Measurements from ENCODE around the gene METTL1. TPM values are rescaled to one million over a fixed set of nuclear protein-coding genes. Genes with fewer than 3 reads are reported as not detected.
A peak's percentile ranks its signal among the peaks of the same experiment; 100 is the strongest.

METTL1 gene
- polyA plus RNA-seq, 4 donors = 2.2 to 21.9 (median 11.6) TPM

DNA sequence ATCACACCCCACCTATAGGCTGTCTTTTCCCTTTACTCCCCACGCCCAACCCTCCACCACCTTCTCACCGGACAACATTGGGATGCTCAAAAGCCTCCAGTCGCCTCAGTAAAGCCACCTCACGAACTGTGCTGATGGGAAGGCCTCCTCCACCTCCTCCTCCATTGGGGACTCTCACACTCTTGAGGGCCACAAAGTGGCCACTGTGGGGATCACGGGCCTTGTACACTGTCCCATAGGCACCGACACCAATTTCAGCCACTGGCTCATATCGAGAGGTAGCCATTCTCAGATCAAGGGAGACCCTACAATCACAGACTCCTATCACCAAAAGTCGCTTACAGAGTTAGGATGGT lies 20.5 kb downstream of the METTL1 start:
- Histone ChIP-seq H3K36me3 (ENCODE audit: control insufficient read depth in 3 of 3, insufficient read depth in 2 of 3, low read depth in 1 of 3, low read length in 3 of 3) (peaks cover 3 to 41% (median 11%) of the 10 kb centered on the region in 3 donors), H3K27ac (ENCODE audit: low read depth in 1 of 3, low read length in 2 of 3) (peak overlapping the region in 2 of 3 donors; percentile 67 to 98), H3K27me3 (ENCODE audit: control insufficient read depth in 3 of 3, insufficient read depth in 3 of 3, low read length in 3 of 3) (no peaks in the 10 kb centered on the region), H3K4me1 (ENCODE audit: control insufficient read depth in 3 of 3, insufficient read depth in 2 of 3, low read depth in 1 of 3, low read length in 2 of 3) (peaks cover 0 to 28% (median 2%) of the 10 kb centered on the region in 3 donors), H3K4me3 (ENCODE audit: low read depth in 1 of 3, low read length in 3 of 3) (peak overlapping the region; percentile 32 to 87 (median 49)), H3K9me3 (ENCODE audit: control insufficient read depth in 2 of 2, insufficient read depth in 1 of 2, low read depth in 1 of 2, low read length in 1 of 2) (no peaks in the 10 kb centered on the region)
- FAIRE-seq = no peak
- no peak for DNase-seq
- 10 to 19% (median 17%) methylated on average over 8 of the region's 8 CpGs for WGBS, 3 donors

DNA sequence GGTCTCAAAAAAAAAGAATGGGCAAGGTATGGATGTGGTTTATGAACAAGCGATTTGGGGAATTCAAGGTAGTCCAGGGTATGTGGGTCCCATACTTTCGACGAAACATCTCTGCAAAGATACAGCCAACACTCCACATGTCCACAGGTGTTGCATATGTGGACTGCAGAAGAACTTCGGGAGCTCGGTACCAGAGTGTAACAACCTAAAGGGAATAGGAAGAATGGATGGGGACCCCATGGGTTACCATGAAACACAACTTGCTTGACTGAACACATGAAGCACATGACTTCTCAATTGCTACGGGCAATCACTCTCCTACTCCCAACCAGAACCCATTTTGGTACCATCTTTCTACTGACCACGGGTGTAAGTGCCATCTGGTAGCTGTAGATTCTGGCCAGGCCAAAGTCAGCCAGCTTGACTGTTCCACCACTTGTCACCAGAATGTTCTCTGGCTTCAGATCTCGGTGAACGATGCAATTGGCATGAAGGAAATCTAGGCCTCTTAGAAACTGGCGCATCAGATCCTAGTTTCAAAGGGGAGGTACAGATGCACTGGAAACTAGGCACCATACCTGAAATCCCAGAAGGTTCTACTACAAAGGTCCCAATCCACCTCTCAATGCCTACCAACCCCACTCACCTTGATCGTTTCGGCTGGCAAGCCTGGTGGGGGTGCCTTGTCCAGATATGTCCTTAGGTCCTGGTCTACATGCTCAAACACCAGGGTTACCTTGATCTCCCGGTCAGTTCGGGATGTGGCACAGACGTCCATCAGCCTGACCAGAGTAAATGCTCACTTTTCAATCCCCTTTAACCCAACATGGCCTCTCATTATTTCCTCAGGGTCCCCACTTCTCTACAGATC lies 21.1 kb downstream of the METTL1 start:
- peak overlapping the region in 1 of 3 donors; percentile 98 for H3K27ac ChIP-seq (ENCODE audit: low read depth in 1 of 3, low read length in 2 of 3)
- FAIRE-seq (no peak), DNase-seq (no peak)
- H3K36me3 ChIP-seq (ENCODE audit: control insufficient read depth in 3 of 3, insufficient read depth in 2 of 3, low read depth in 1 of 3, low read length in 3 of 3) = peaks cover 3 to 41% (median 11%) of the 10 kb centered on the region in 3 donors
- H3K4me3 ChIP-seq (ENCODE audit: low read depth in 1 of 3, low read length in 3 of 3) = peak overlapping the region in 1 of 3 donors; percentile 87
- no peaks in the 10 kb centered on the region for H3K27me3 ChIP-seq (ENCODE audit: control insufficient read depth in 3 of 3, insufficient read depth in 3 of 3, low read length in 3 of 3)
- H3K9me3 ChIP-seq (ENCODE audit: control insufficient read depth in 2 of 2, insufficient read depth in 1 of 2, low read depth in 1 of 2, low read length in 1 of 2) = no peaks in the 10 kb centered on the region
- WGBS, 3 donors = 89 to 91% (median 89%) methylated on average over 15 of the region's 15 CpGs
- H3K4me1 ChIP-seq (ENCODE audit: control insufficient read depth in 3 of 3, insufficient read depth in 2 of 3, low read depth in 1 of 3, low read length in 2 of 3) = peaks cover under 1 to 29% (median 2%) of the 10 kb centered on the region in 3 donors

DNA sequence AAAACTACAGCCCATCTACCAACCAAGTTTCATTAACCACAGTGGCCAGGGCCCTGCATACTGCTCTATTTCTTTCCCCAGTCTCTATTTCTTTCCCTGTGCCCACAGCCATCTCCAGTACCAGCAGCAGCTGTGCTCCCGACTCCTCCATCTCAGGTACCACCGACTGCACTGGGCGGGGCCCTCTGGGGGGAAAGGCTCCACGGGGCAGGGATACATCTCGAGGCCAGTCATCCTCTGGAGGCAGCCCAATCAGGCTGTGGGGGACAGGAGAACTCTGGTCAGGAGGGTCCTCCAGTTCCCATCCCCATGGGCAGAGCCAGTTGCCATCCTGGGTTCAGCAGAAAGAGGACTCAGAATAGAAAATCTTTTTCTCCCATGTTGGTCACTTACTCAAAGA lies 22.8 kb downstream of the METTL1 start:
- DNase-seq = no peak
- Histone ChIP-seq H3K4me3 (ENCODE audit: low read depth in 1 of 3, low read length in 3 of 3) (no peak overlapping the region), H3K27me3 (ENCODE audit: control insufficient read depth in 3 of 3, insufficient read depth in 3 of 3, low read length in 3 of 3) (no peaks in the 10 kb centered on the region), H3K27ac (ENCODE audit: low read depth in 1 of 3, low read length in 2 of 3) (no peak overlapping the region), H3K36me3 (ENCODE audit: control insufficient read depth in 3 of 3, insufficient read depth in 2 of 3, low read depth in 1 of 3, low read length in 3 of 3) (peaks cover 3 to 41% (median 11%) of the 10 kb centered on the region in 3 donors), H3K4me1 (ENCODE audit: control insufficient read depth in 3 of 3, insufficient read depth in 2 of 3, low read depth in 1 of 3, low read length in 2 of 3) (peaks cover 5 to 28% (median 7%) of the 10 kb centered on the region in 3 donors), H3K9me3 (ENCODE audit: control insufficient read depth in 2 of 2, insufficient read depth in 1 of 2, low read depth in 1 of 2, low read length in 1 of 2) (no peaks in the 10 kb centered on the region)
- no peak for FAIRE-seq
- 91 to 96% (median 92%) methylated on average over 5 of the region's 5 CpGs for WGBS, 3 donors

DNA sequence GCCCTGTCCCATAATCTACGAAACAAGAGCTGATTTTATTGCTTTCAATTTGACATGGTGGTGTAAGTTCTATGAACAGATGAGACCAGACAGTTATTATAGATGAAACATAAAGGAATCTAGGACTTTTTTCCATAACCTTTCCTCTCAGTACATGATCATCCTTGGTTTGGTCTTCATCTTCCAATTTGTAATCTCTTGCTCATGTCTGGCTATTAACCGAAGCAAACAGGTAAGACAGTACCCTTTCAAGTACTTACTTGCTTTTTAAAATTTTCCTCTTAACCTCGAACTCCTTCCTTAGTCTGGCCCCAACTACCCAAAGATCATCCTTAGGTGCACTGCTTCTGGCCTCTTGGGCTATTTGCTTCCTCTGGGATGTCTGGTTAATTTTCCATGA lies 25.9 kb downstream of the METTL1 start:
- WGBS, 3 donors = 72 to 84% (median 77%) methylated on average over 3 of the region's 3 CpGs
- peaks cover 3 to 37% (median 11%) of the 10 kb centered on the region in 3 donors for H3K36me3 ChIP-seq (ENCODE audit: control insufficient read depth in 3 of 3, insufficient read depth in 2 of 3, low read depth in 1 of 3, low read length in 3 of 3)
- H3K27me3 ChIP-seq (ENCODE audit: control insufficient read depth in 3 of 3, insufficient read depth in 3 of 3, low read length in 3 of 3) = peaks cover 0 to 16% (median 3%) of the 10 kb centered on the region in 3 donors
- FAIRE-seq = no peak
- H3K9me3 ChIP-seq (ENCODE audit: control insufficient read depth in 2 of 2, insufficient read depth in 1 of 2, low read depth in 1 of 2, low read length in 1 of 2) = no peaks in the 10 kb centered on the region
- H3K27ac ChIP-seq (ENCODE audit: low read depth in 1 of 3, low read length in 2 of 3) = no peak overlapping the region
- peaks cover 5 to 10% (median 6%) of the 10 kb centered on the region in 3 donors for H3K4me1 ChIP-seq (ENCODE audit: control insufficient read depth in 3 of 3, insufficient read depth in 2 of 3, low read depth in 1 of 3, low read length in 2 of 3)
- no peak overlapping the region for H3K4me3 ChIP-seq (ENCODE audit: low read depth in 1 of 3, low read length in 3 of 3)
- DNase-seq = no peak

DNA sequence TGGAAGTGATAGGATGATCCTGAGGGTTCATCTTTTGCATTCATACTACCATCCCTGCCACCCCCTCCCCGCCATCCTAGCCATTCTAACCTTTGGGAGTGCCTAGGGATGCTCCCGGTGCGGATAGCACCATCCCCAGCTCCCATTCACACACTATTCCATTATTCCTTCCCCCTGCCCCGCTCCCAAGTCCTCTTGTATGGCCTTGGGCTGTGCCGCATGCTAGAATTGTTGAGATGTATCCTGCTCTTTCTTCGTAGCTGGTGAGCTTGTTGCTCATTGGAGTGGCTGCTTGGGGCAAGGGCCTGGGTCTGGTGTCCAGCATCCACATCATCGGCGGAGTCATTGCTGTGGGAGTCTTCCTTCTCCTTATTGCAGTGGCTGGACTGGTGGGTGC lies 26.4 kb downstream of the METTL1 start:
- 46 to 48% (median 46%) methylated on average over 8 of the region's 8 CpGs for WGBS, 3 donors
- Histone ChIP-seq H3K4me3 (ENCODE audit: low read depth in 1 of 3, low read length in 3 of 3) (peak overlapping the region; percentile 67 to 75 (median 74)), H3K27me3 (ENCODE audit: control insufficient read depth in 3 of 3, insufficient read depth in 3 of 3, low read length in 3 of 3) (peaks cover 3 to 21% (median 3%) of the 10 kb centered on the region in 3 donors), H3K9me3 (ENCODE audit: control insufficient read depth in 2 of 2, insufficient read depth in 1 of 2, low read depth in 1 of 2, low read length in 1 of 2) (no peaks in the 10 kb centered on the region), H3K36me3 (ENCODE audit: control insufficient read depth in 3 of 3, insufficient read depth in 2 of 3, low read depth in 1 of 3, low read length in 3 of 3) (peaks cover 2 to 32% (median 11%) of the 10 kb centered on the region in 3 donors), H3K4me1 (ENCODE audit: control insufficient read depth in 3 of 3, insufficient read depth in 2 of 3, low read depth in 1 of 3, low read length in 2 of 3) (peaks cover 5 to 7% (median 6%) of the 10 kb centered on the region in 3 donors), H3K27ac (ENCODE audit: low read depth in 1 of 3, low read length in 2 of 3) (peak overlapping the region in 2 of 3 donors; percentile 86 to 99)
- DNase-seq (no peak), FAIRE-seq (no peak)

DNA sequence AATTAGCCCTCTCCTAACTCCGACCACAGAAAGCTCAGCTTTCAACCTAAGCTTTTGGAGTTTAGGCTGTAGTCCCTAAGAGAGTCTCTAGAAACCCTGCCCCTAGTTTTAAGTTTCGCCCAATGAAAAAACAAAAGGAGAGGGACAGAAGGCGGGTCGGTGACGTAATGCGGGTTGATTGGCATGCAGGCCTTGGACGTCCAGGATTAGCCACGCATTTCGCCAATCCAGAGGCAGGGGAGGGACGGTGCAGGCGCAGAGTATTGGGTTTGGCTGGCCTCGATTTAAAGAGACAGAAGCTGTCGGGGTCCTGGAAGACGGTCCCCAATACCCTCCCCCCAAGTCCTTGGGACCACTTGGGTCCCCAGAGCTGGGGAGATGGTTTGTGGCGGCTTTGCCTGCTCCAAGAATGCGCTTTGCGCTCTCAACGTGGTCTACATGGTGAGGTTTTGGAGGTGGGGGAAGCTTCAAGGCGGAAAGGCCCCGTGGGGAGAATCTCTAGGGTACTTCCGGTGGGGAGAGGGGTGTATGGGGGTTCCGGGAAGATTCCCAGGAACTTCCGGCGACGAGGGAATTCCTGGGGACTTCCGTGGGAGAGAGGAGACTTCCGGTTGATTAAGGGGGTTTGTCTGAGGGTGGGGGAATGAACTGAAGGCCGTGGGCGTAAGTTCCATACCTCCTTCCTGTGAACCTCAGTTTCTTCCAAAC lies 27.0 kb downstream of the METTL1 start, which contains the start of gene TSPAN31:
TSS of gene TSPAN31 (plus strand) at position 263 of the 708 bp plus-strand sequence. CDS start at position 379, 116 bp downstream.
- DNase-seq = peak; percentile 99
- Histone ChIP-seq H3K4me3 (ENCODE audit: low read depth in 1 of 3, low read length in 3 of 3) (peak within 1 kb of the TSS; percentile 67 to 75 (median 74)), H3K4me1 (ENCODE audit: control insufficient read depth in 3 of 3, insufficient read depth in 2 of 3, low read depth in 1 of 3, low read length in 2 of 3) (peaks cover 5 to 7% (median 6%) of the 10 kb centered on the region in 3 donors), H3K27me3 (ENCODE audit: control insufficient read depth in 3 of 3, insufficient read depth in 3 of 3, low read length in 3 of 3) (peaks cover 3 to 27% (median 3%) of the 10 kb centered on the region in 3 donors), H3K27ac (ENCODE audit: low read depth in 1 of 3, low read length in 2 of 3) (peak within 1 kb of the TSS; percentile 68 to 99 (median 86)), H3K36me3 (ENCODE audit: control insufficient read depth in 3 of 3, insufficient read depth in 2 of 3, low read depth in 1 of 3, low read length in 3 of 3) (peaks cover 0 to 27% (median 11%) of the 10 kb centered on the region in 3 donors), H3K9me3 (ENCODE audit: control insufficient read depth in 2 of 2, insufficient read depth in 1 of 2, low read depth in 1 of 2, low read length in 1 of 2) (no peaks in the 10 kb centered on the region)
- FAIRE-seq = no peak
- WGBS, 3 donors = 0 to 1% (median 1%) methylated on average over 29 of the region's 29 CpGs

DNA sequence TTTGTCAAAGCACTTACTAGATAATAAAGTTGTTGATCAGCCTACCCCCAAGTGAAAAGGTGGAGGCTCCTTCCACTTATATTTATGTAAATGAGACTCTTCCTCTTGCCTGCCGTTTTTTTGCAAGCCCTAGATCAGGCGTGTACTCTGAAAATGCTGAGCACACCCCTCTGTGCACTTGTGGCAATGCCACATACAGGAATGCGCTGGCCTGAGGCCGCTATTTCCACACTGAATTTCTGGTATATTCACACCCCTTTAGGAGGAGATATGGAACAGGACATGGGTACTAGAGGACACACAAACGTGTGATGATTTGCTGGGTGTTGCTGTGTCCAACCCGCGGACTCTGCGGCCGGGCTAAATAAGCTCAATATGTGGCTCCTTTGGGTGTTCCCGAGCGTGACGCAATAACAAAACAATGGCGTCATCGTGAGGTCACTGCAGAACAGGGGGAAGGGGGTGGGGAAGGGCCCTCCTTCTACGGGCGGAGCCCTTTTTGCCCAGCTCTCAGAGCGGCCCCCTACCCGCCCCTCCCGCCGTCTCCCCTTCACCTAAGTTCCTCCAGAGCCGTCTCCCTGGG lies 27.6 kb downstream of the METTL1 start:
- DNase-seq = no peak
- no peak for FAIRE-seq
- peaks cover 5 to 7% (median 6%) of the 10 kb centered on the region in 3 donors for H3K4me1 ChIP-seq (ENCODE audit: control insufficient read depth in 3 of 3, insufficient read depth in 2 of 3, low read depth in 1 of 3, low read length in 2 of 3)
- H3K27me3 ChIP-seq (ENCODE audit: control insufficient read depth in 3 of 3, insufficient read depth in 3 of 3, low read length in 3 of 3) = peaks cover 3 to 33% (median 3%) of the 10 kb centered on the region in 3 donors
- H3K36me3 ChIP-seq (ENCODE audit: control insufficient read depth in 3 of 3, insufficient read depth in 2 of 3, low read depth in 1 of 3, low read length in 3 of 3) = peaks cover 0 to 21% (median 11%) of the 10 kb centered on the region in 3 donors
- 7 to 11% (median 10%) methylated on average over 20 to 21 of the region's 21 CpGs for WGBS, 3 donors
- H3K27ac ChIP-seq (ENCODE audit: low read depth in 1 of 3, low read length in 2 of 3) = peak overlapping the region in 2 of 3 donors; percentile 86 to 99
- H3K4me3 ChIP-seq (ENCODE audit: low read depth in 1 of 3, low read length in 3 of 3) = peak overlapping the region; percentile 67 to 75 (median 74)
- H3K9me3 ChIP-seq (ENCODE audit: control insufficient read depth in 2 of 2, insufficient read depth in 1 of 2, low read depth in 1 of 2, low read length in 1 of 2) = no peaks in the 10 kb centered on the region

DNA sequence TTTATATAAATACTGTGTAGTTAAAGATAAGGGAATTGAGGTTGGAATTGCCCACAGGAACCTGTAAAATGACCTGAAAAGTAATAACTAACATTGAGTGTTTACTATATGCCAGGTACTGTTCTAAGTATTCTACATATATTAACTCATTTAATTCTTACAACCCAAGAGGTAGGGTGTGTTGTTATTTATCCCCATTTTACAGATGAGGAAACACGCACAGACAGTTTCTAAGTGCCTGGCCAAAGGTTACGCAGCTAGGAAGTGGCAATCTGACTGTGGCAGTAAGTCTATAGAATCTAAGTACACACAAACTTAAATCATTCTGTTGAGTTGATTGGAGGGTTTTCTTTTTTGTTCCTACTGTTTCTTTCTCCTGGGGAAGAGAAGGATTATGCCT lies 28.1 kb downstream of the METTL1 start:
- DNase-seq = no peak
- H3K4me1 ChIP-seq (ENCODE audit: control insufficient read depth in 3 of 3, insufficient read depth in 2 of 3, low read depth in 1 of 3, low read length in 2 of 3) = peaks cover 5 to 7% (median 6%) of the 10 kb centered on the region in 3 donors
- H3K36me3 ChIP-seq (ENCODE audit: control insufficient read depth in 3 of 3, insufficient read depth in 2 of 3, low read depth in 1 of 3, low read length in 3 of 3) = peaks cover 0 to 16% (median 8%) of the 10 kb centered on the region in 3 donors
- H3K9me3 ChIP-seq (ENCODE audit: control insufficient read depth in 2 of 2, insufficient read depth in 1 of 2, low read depth in 1 of 2, low read length in 1 of 2) = no peaks in the 10 kb centered on the region
- FAIRE-seq = no peak
- peaks cover 3 to 38% (median 5%) of the 10 kb centered on the region in 3 donors for H3K27me3 ChIP-seq (ENCODE audit: control insufficient read depth in 3 of 3, insufficient read depth in 3 of 3, low read length in 3 of 3)
- 71 to 92% (median 81%) methylated on average over 2 of the region's 2 CpGs for WGBS, 3 donors
- H3K27ac ChIP-seq (ENCODE audit: low read depth in 1 of 3, low read length in 2 of 3) = peak overlapping the region in 1 of 3 donors; percentile 99
- H3K4me3 ChIP-seq (ENCODE audit: low read depth in 1 of 3, low read length in 3 of 3) = no peak overlapping the region
